GM20000 (cell line): ENCODE results near the gene KIAA1958.

Experiments used
- DNase-seq: peaks from one replicate; pipeline ENCODE4 v3.0.0; 2012; ENCODE audit warnings: low spot score
- CTCF ChIP-seq: IDR thresholded peaks from 2 replicates; pipeline ENCODE4 v1.5.1; 2012; ENCODE audit warnings: mild to moderate bottlenecking, control low read depth; ENCODE audit errors: extremely low read depth, missing control alignments

The KIAA1958 gene

GRCh38 chr9:112711050-112711689 lies 224.5 kb downstream of the KIAA1958 start:
- TF ChIP-seq CTCF = no peak
- no peak for DNase-seq

DNA sequence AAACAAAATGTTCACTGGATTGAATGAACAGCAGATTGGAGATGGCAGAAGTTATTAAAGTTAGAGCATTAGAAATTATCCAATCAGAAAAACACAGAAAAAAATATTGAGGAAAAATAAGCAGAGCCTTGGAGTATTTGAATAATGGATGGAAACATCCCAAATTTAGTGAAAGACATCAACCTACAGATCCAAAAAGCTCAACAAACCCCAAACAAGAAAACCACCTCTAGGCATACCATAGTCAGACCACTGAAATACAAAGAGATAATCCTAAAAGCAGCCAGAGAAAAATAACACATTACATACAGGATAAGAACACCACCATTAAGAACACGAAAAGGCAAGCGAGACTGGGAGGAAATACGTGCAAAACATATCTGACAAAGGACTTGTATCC lies 226.1 kb downstream of the KIAA1958 start:
- no peak for TF ChIP-seq CTCF
- DNase-seq = no peak

GRCh38 chr9:112717661-112718331 lies 231.2 kb downstream of the KIAA1958 start, which contains the start of gene INIP:
Gene INIP, minus strand, starts transcription at chr9:112718117. Its CDS starts 1,632 bp downstream, at chr9:112716485.
- TF ChIP-seq CTCF = no peak
- peak; percentile 94 for DNase-seq
